ENCODE data around the gene POLR2I. TPM values are rescaled to one million over a fixed set of nuclear protein-coding genes. Genes with fewer than 3 reads are reported as not detected.

The POLR2I gene
- total and polyA plus RNA-seq, 2 of the 13 experiments (the other 11 are each of a cell fraction or from before 2014, with no cell fraction given), result 40.5 to 104 TPM

DNA sequence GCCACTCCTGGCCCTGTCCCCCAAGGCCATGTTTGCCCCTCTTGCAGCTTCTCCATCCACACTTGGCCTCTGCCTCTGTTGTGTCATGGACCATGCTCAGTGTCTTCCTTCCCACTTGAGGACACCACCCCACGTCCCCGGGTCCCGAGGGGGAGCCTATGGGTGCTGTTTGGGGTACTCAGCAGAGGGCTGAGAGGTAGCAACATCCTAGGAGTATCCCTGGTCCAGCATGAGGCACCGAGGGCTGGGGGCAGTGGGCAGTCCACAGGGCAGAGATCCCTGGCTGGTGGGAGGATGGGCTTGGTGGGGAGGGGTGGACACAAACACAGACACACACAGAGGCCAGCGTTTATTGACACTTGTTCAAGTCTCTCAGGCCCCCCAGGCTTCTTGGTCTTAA is 35.9 kb upstream of the POLR2I start:
- in situ Hi-C loops (cut with HindIII; ENCODE audit: extremely low pct_ligation_motif_present, low pct_unique_long_range_greater_than_20kb), result no loop called here
- ChIA-PET CTCF (ENCODE audit: low intra/inter-chr PET ratio, low total read pairs) (no interaction called here), POLR2A (no interaction called here)
- no peak overlapping the region for H2AFZ ChIP-seq (ENCODE audit: low read length)
- FAIRE-seq (no peak), DNase-seq (ENCODE audit: low spot score) (no peak), ATAC-seq (no peak)
- H4K20me1 ChIP-seq (ENCODE audit: insufficient read depth, low read length), result no peaks in the 10 kb centered on the region
- H3K9ac ChIP-seq (ENCODE audit: insufficient read depth, low read depth, low read length), result no peak overlapping the region
- H3K4me3 ChIP-seq (replicated peaks in 1 of 3; ENCODE audit: insufficient read depth in 1 of 3, low read depth in 2 of 3, low read length in 3 of 3), result no peak overlapping the region
- H3K4me1 ChIP-seq (ENCODE audit: insufficient read depth, low read length), result no peaks in the 10 kb centered on the region
- H3K79me2 ChIP-seq (ENCODE audit: insufficient read depth, low read length), result no peaks in the 10 kb centered on the region
- H3K4me2 ChIP-seq (ENCODE audit: low read depth, low read length), result no peak overlapping the region
- TF ChIP-seq GLI4 (CRISPR knock-in tag; IDR thresholded peaks at IDR 0.05; ENCODE audit: borderline replicate concordance), result no peak
- TF ChIP-seq ZNF251 (CRISPR knock-in tag; IDR thresholded peaks at IDR 0.05), result no peak
- no peak for TF ChIP-seq ETS1 (CRISPR knock-in tag; IDR thresholded peaks at IDR 0.05)
- no peak for TF ChIP-seq ESRRA (CRISPR knock-in tag; IDR thresholded peaks at IDR 0.05; ENCODE audit: low read depth)
- no peak for TF ChIP-seq ZNF577 (CRISPR knock-in tag; IDR thresholded peaks at IDR 0.05; ENCODE audit: borderline replicate concordance, low read depth)
- TF ChIP-seq, protein P1, sequence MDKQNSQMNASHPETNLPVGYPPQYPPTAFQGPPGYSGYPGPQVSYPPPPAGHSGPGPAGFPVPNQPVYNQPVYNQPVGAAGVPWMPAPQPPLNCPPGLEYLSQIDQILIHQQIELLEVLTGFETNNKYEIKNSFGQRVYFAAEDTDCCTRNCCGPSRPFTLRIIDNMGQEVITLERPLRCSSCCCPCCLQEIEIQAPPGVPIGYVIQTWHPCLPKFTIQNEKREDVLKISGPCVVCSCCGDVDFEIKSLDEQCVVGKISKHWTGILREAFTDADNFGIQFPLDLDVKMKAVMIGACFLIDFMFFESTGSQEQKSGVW (CRISPR knock-in tag; IDR thresholded peaks at IDR 0.05; ENCODE audit: borderline replicate concordance), result no peak
- TF ChIP-seq CREM (IDR thresholded peaks at IDR 0.05), result no peak
- no peak for TF ChIP-seq CREM (CRISPR knock-in tag; IDR thresholded peaks at IDR 0.05)
- no peak for TF ChIP-seq U2AF1 (optimal IDR thresholded peaks at IDR 0.05; ENCODE audit: low read depth, low read length)
- no peak for TF ChIP-seq ZNF615 (CRISPR knock-in tag; IDR thresholded peaks at IDR 0.05; ENCODE audit: borderline replicate concordance)
- no peak for TF ChIP-seq ZNF800 (CRISPR knock-in tag; IDR thresholded peaks at IDR 0.05)
- no peak for TF ChIP-seq ZBTB38 (CRISPR knock-in tag; IDR thresholded peaks at IDR 0.05)
- no peak for TF ChIP-seq CENPX (CRISPR knock-in tag; IDR thresholded peaks at IDR 0.05)
- no peak for TF ChIP-seq TCF12 (IDR thresholded peaks at IDR 0.05)
- no peak for TF ChIP-seq TCF12 (CRISPR knock-in tag; IDR thresholded peaks at IDR 0.05)
- TF ChIP-seq ZFP36L1 (CRISPR knock-in tag; IDR thresholded peaks at IDR 0.05), result no peak
- no peak for TF ChIP-seq ATF1 (CRISPR knock-in tag; IDR thresholded peaks at IDR 0.05)
- H3K27ac ChIP-seq (ENCODE audit: extremely low read length, insufficient read depth, low read length), result no peak overlapping the region
- BruUV-seq (replicated peaks), result no TSS peak
- intact Hi-C loops (cut with micrococcal nuclease; ENCODE audit: unreplicated experiment), result no loop called here
- H3K36me3 ChIP-seq (replicated peaks in 1 of 2; ENCODE audit: control insufficient read depth in 1 of 2, insufficient read depth in 2 of 2, low read length in 2 of 2), result peaks cover 26 to 45% of the 10 kb centered on the region in 2 experiments; a peak in 4 of 5 replicates
- 100% methylated on average over 4 of the region's 5 CpGs for WGBS (ENCODE audit: low lambda C conversion rate)
- H3K9me3 ChIP-seq (ENCODE audit: low read length), result no peaks in the 10 kb centered on the region
- H3K27me3 ChIP-seq (ENCODE audit: control insufficient read depth in 1 of 2, insufficient read depth in 2 of 2, low read length in 2 of 2), result no peaks in the 10 kb centered on the region
